Iris pigment epithelial cell (primary cell): ENCODE measurements around the gene RBBP5.

Source experiments
- DNase-seq: peaks from one replicate; pipeline ENCODE4 v3.0.0-alpha.2; 2011; ENCODE audit warnings: low read depth

RBBP5 gene

DNA sequence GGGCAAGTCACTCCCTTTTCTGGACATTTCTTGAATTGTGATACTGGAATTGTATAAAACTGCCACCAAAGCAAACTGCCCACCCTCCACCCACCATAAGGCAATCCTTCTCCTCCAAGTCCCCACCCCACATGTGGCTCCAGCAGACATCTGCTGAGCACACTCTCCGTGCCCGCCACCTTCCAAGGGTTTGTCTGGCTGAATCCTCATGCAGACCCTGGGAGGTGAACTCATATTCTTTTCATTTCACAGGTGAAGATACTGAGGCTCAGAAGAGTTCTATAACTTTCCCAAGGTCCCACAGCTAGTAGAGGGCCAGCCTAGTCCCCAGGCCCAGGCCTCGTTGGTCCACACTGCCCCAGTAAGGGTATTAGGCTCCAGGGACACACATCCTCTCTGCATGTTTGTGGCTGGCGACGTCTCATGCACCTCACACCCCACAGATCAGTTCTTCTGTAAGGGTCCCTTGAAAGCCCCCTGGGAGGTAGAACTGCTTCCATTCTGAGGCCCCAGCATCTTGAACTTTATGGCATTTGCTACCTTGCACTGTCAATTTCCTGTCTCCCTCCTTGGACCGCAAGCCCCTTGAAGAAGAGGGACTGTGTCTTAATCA is 64.7 kb downstream of the RBBP5 start:
- no peak for DNase-seq

DNA sequence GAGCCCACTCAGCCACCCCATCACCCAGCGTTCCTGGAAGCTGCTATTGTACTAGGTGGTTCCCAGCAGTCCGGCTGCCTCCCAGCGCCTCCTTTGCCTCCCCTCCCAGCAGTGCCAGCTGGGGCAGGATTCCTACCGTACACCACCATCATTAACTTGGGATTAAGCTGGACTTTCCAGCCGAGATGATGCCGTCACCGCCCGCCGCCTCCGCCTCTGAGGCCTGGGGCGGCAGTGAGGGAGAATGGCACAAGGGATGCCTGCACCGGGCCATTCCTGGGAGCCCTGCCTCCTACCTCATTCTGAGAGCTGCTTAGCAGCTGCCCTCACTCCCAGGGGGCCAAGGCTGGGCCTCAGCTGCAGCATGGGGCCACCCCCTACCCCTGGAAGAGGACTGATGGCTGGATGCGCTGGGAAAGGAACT is 65.6 kb downstream of the RBBP5 start:
- no peak for DNase-seq

DNA sequence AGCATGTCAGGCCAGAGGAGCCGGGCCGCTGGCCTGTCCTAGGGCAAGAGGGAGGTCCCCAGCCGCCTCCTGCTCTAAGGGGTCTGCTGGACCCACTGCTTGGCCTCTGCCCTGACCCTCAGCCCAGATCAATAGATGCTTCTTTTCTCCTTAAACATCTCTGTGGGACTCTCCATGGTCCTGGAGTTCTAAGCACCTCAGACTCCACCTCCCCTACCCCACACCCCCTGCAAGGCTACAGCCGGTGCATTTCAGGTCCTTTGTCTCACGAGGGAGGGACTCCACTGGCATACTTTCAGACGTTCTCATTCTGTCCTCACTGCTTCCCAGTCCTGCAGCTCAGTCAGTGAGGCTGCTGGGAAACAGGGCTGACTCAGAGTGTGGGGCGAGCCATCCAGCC is 67.8 kb downstream of the RBBP5 start:
- no peak for DNase-seq

DNA sequence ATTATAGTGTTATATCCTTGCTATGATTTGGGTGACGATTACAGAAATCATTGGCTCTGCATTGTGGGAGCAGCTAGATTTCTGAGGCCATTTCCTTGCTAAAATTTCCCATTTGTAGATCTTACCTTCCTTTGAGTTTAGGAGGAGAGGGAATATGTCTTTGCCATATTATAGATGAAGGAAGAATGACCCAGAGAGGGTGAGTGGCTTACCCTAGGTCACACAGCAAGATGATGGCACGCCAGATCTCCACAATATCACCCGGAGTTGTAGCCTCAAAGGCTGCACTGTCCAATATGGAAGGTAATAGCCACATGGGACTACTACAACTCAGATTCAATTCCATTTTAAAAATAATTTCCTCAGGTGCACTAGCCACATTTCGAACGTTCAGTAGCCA is 68.5 kb downstream of the RBBP5 start:
- no peak for DNase-seq

DNA sequence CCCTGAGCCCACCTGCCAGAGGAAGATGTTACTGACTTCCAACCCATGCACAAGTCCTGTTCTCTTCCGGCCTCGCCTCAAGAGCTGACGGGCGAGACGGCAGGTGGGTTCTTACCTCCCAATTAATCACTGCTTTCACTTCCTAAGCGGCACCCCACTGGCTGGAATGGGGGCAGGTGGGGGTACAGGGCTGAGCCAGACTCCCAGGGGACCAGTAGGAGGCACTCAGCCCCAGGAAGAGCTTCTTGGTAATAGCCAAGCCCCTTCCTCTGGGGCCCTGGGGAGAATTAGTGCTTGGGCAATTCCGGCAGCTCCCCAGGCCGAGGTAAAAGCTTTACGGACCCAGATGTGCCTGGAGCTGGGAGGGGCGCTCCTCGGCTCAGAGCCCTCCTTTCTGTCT is 69.1 kb downstream of the RBBP5 start:
- DNase-seq: no peak

DNA sequence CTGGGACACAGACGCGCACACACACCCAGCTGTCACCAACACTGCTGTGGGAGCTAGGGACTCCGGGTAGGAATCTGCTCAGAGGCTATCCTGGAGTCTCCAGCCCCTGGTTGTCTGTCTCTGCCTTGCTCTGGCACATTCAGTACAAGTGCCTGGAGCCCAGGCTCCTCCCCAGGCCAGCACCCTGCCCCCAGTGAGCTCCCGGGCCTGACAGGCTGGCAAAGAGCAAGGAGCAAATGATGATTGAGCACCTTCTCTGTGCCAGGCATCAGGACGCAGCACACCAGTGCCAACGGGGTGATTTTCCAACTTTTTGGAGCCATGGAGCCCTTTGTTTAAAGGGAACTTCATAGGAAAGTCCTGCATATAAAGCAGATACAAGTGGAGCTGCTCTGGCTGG is 72.3 kb downstream of the RBBP5 start:
- DNase-seq: no peak

DNA sequence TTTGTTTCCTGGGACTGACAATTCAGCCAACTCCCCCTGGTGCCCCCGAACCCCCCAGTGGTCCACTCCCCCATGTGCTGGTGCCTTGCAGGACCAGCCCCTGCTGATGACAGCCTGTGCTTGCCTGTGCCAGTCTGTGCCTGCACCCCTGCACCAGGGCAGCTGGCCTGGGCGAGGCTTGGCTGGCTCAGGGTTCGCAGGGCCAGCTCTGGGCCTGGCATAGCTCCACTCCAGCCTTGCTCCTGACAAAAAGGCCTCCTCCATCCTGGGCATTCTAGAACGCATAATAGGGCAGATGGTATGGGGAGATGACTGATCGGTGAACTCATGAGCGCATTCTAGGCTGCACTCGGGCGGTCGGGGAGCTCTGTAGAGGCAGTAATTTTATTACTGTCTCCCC is 73.4 kb downstream of the RBBP5 start:
- DNase-seq: no peak

DNA sequence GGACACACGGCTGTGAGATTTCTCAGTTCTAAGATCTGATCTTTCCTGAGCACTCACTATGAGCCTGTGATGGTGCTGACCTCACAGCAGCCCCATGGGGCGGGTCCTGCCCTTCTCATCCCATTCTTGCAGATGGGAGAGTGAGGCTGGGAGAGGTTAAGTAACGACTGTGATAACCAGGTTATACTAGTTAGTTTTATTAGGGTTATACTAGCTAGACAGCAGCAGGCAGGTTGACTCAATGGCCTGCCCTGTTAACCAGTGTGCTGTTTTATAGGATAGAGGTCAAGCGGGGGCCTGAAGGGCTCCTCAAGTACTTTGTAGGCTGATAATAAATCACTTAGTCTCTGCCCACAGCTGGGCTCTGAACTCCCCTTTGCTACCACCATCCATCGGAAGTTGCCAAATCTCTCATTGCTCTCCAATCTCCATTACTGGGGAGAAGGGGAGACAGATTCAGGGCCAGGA is 74.0 kb downstream of the RBBP5 start:
- DNase-seq: no peak

DNA sequence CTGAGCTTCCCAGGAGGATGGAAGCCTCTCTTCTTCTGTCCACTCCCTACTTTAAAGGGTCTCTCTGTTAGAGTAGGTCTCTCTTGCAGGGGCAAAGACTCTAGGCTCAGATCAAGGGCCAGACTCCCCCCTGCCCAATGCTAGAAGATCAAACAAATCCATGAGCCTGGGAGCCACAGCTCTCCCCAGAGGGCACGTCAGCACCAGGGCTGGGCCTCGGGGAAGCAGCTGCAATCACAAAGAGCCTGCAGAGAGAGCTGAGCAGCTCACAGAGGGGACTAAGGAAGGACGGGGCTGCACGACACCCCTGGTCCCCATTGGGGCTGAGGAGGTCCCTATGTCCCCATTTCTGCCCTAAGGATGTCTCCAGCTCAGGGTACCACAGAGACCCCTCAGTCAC is 74.9 kb downstream of the RBBP5 start:
- no peak for DNase-seq

DNA sequence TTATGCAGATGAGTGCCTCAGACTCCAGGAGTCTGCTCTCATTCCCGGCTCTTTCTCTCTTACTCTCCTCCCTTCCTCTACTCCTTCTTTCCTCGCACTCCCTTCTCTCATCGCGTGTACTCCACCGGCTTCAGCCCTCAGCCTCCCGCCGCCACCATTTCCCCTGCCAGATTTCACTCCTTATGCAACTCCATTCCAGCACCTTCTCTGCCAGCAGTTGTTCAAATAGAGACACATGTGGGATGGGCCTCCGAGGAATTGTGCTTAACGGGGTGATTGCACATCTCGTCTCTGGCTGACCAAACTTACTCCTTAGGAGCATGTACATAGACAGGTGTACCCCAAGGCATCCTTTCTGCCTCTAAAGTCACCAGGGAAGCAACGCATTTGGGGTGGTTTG is 76.6 kb downstream of the RBBP5 start:
- DNase-seq: no peak

DNA sequence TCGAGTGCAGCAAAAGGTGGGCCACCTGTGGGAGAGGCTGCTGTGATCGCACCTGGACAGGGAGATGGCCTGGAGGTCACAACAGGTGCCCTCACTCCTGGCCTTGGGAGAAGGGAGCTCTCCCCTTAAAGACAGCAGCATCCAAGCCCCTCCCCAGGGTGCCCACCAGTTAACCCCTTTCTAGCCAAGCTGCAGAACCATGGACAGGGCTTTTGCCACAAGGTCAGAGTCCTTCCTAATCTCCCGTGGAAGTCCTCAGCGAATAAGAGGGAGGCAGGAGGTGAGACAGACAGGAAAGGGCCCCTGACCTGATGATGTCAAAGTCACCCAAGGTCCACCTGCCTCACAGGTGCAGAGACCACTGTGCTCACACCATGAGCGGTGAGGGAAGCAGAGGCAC is 77.0 kb downstream of the RBBP5 start:
- DNase-seq: no peak

DNA sequence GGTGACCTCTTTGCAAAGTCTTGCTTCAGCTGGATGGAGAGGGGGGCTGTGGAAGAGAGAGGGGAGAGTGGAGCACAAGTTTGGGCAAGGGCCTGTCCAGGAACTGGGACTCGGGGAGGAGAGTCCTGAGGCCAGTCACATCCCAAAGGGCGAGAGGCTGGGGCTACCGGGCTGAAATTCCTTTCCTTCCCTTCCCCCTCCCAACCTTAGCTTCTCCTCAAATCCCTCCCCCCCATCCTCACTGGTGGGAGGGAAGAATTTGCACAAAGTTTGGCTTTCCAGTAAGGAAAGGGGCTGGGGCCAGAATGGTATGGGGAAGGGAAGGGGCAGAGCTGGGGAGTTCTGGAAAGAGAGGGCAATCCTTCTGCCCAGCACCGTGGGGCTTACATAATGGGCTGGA is 77.9 kb downstream of the RBBP5 start:
- no peak for DNase-seq

DNA sequence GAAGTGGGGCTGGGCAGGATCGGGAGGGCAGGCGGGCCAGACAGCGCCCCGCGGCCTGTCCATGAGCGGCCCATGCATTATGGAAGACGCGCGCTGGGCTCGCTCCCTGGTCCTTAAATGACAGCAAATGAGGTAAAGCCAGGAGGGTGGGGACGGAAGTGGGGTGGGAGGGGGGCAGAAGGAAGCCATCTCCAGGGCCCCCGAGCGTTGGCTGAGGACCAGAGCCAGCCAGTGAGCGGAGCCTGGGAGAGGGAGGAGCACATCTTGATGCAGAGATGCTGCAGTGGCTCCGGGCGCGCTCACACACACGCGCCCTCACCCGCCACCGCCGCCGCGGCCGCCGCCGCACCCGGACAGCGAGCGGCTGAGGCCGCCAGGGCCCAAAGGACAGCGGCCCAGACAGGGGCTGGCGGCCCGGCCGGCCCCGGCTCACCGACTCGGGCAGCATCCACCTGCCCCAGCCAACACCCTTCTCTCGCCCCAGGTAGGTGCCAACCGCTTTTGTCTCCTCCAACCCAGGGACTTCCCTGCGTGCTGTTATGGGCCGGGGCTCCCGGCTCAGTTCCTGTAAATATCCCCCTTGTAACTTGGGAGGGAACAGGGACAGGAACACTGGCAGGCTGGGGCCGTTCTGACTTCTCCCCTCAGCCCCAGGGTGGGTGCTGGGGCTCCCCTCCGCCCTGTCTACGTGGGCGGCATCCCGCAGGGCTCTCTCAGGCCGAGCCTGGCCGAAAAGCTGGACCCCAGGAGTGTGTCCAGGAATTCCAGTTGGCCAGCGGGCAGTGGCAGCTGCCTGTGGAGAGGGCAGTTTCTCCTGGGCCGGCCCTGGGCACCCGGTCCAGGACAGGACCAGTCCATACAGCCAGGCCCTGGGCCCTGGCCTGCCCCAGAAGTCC is 78.6 kb downstream of the RBBP5 start, which contains the start of gene CNTN2:
CNTN2 (plus strand) TSS at position 302 of the 896 bp plus-strand sequence. CDS start 9,974 bp downstream, outside the sequence.
- DNase-seq: peak; percentile 7

DNA sequence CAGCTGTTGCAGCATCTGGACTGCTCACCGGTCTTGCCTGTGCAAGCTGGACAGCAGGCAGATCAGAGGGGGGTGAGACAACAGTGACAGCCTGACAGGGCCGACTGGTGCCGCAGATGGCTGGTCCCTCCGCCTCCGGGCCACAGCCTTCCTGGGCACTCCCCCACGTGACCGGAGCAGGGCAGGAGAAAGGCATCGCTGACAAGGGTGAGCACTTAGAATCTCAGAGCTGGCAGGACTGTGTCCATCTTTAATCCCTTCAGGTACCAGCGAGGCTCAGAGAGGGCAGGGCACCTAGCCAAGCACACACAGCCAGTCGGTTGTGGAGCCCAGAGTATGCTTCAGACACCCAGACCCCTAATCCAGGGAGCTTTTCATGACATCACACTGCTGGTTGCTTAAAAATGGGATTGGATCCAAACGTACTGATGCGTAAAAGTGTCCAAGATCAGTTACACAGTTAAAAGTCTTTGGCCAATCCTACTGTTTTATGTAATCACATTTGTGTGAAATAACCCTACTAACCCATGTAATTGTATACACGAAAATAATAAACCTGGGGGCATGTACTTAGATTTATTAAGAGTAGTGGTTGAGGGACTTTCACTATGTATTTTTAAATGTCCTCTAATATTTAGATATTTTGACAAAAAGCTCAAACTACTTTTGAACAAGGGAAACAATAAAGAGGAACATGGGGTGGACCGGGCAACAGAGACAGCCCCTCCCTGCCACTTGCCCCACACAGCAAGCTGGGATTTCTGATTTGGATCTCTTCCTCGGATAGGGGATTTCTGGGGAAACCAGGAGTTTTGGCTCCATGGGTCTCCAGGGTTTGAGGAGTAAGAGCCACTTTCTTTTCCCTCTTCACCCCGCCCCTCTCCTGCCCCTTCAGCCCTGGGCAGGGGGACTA is 79.5 kb downstream of the RBBP5 start:
- no peak for DNase-seq

DNA sequence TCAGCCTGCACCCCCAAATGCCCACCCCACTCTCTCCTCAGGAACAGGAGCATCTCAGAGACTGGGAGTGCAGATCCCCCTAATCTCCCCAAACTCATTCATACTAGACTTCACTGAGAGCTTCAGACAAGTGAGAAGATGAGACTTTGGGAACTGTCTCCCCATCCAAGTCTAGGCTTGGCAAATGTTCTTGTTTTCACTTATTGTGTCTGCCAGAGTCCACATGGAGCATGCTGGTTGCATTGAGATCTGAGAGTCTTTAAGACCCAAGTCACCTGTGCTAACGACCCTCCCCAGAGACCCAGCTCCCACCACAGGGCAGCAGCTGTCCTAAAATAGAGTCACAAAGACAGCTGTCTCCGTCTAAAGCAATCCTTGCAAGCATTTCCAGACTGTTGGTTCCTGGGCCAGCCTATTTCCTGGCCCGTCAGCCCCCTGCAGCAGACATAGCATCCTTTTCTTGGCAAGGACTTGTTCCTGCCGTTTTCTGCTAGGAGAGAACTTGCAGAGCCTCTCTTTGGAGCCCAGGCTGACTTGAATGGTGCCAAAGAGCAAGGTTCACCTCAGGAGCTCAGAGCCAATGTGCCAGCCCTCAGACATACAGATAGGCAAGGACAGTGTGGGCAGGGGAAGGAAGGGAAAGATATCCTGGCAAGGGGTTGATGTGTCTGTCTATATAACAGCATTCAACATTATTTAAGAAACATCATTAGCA is 80.6 kb downstream of the RBBP5 start:
- DNase-seq: no peak

DNA sequence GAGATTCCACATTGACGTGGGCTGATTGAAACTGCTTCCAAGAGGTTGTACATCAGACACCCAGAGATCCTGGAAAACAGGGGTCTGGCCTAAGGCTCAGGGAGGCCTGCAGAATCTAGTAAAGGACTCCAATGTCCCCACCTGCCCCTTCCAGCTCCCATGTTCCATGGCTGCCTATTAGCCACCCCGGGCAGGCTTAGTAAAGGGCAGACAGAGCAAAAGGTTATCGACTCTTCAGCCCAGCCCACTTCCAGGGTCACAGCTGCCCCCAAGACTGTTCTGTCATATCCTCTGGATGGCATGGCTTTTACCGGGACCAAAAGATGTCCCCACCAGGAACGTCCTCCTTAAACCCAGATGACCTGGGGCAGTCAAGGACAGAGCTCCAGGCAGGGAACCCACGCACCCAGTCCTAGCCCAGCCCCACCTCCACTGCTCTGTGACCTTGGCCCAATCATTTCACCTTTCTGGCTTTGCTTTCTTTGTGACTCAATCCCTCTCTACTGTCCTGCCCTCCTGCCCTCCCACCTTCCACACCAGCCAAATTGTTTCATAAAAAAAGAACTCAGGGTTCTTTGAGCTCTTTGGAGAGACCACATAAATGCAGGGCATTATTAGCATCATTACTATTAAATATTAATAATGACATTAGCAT is 83.5 kb downstream of the RBBP5 start:
- no peak for DNase-seq

DNA sequence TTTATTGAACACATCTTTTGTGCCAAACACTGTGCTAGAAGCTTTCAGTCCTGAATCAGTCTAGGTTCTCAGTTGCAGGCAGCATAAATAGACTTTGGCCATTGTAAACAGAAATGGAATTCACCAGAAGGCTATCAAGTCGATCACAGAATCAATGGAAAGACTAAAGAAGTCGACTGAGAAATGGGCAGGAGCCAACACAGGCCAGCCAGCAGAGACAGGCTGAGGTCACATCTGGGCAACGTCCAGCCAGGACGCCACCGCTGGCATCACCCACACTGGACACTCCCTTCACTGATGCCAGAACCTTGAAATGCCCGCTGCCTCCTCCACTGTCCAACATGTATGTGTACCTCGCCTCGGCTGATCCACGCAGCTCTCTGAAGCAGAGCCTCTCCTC is 84.2 kb downstream of the RBBP5 start:
- no peak for DNase-seq
